HepG2 (cell line): Measurements from ENCODE around the gene ZNF189. TPM values are rescaled to one million over a fixed set of nuclear protein-coding genes. Genes with fewer than 3 reads are reported as not detected.
A peak's percentile ranks its signal among the peaks of the same experiment; 100 is the strongest.

Experiments used
- ATAC-seq: fragments of 200-7000 bp; cut with Tn5 transposase; 3 replicates; pipeline ENCODE4 v1.9.1; 2020; ENCODE audit warnings: mild to moderate bottlenecking, moderate library complexity
- BruUV-seq: library from RNA; stranded (reverse); fragments of 400-500 nt; replicated peaks from 2 replicates; lab custom pipeline; 2021; lab: Mats Ljungman, UMichigan
- CTCF ChIA-PET: fragments of 300-600 bp; formaldehyde crosslinking; extraction: SDS; loops from one replicate; lab custom pipeline; 2021; ENCODE audit warnings: low total read pairs, inconsistent platforms, low intra/inter-chr PET ratio; lab: Yijun Ruan, JAX
- POLR2A ChIA-PET: fragments of 350-600 bp; sonication (Branson Sonifier 250); formaldehyde crosslinking; loops from one replicate; lab custom pipeline; 2020; ENCODE audit warnings: antibody characterized with exemption, inconsistent platforms; lab: Yijun Ruan, JAX
- DNase-seq: peaks from one replicate; pipeline ENCODE4 v3.0.0-alpha.2; 2015; ENCODE audit warnings: low spot score
- FAIRE-seq: peaks from 3 replicates; lab custom pipeline; 2011; peaks lifted over from hg19 to GRCh38; lab: Jason Lieb, UNC
- H2AFZ ChIP-seq: one replicate; pipeline ENCODE4 v1.6.1; 2011; ENCODE audit warnings: low read length, inconsistent platforms
- H3K27ac ChIP-seq: fragments of 300-600 bp; 3 replicates; pipeline ENCODE4 v1.8.0; 2011; ENCODE audit warnings: mixed run types, mild to moderate bottlenecking, mixed read lengths, low read length, inconsistent platforms; ENCODE audit not compliant: insufficient read depth; ENCODE audit errors: extremely low read length
- H3K27me3 ChIP-seq, 2 experiments: fragments of 200-600 bp in 1 of 2; 2 replicates in 1 of 2; 3 replicates in 1 of 2; pipeline versions ENCODE4 v1.6.0 to v1.8.0; 2011; ENCODE audit warnings: low read length in 2 of 2, mild to moderate bottlenecking in 2 of 2, moderate library complexity in 2 of 2, inconsistent platforms in 1 of 2; ENCODE audit not compliant: insufficient read depth in 2 of 2, control insufficient read depth in 1 of 2
- H3K36me3 ChIP-seq, 2 experiments: fragments of 200-600 bp in 1 of 2; replicated peaks in 1 of 2; 2 replicates in 1 of 2; 3 replicates in 1 of 2; pipeline versions ENCODE4 v1.5.1 to v1.8.0; 2011; ENCODE audit warnings: low read length in 2 of 2, inconsistent platforms in 1 of 2; ENCODE audit not compliant: insufficient read depth in 2 of 2, control insufficient read depth in 1 of 2
- H3K4me1 ChIP-seq: 2 replicates; pipeline ENCODE4 v1.5.1; 2012; ENCODE audit warnings: low read length, inconsistent platforms; ENCODE audit not compliant: insufficient read depth
- H3K4me2 ChIP-seq: 2 replicates; pipeline ENCODE4 v1.6.0; 2011; ENCODE audit warnings: low read depth, low read length, inconsistent platforms
- H3K4me3 ChIP-seq, 3 experiments: fragments of 200-600 bp in 1 of 3; sonication (generic), shearing (Covaris generic) in 1 of 3; replicated peaks in 1 of 3; 2 replicates each; pipeline ENCODE4 v1.5.1; 2011 to 2016; ENCODE audit warnings: low read length in 3 of 3, inconsistent platforms in 2 of 3, low read depth in 2 of 3, mild to moderate bottlenecking in 2 of 3, control low read depth in 1 of 3, mixed read lengths in 1 of 3; ENCODE audit not compliant: insufficient read depth in 1 of 3
- H3K79me2 ChIP-seq: one replicate; pipeline ENCODE4 v1.6.1; 2011; ENCODE audit warnings: low read length, inconsistent platforms; ENCODE audit not compliant: insufficient read depth
- H3K9ac ChIP-seq: 2 replicates; pipeline ENCODE4 v1.6.0; 2011; ENCODE audit warnings: mild to moderate bottlenecking, low read depth, low read length, inconsistent platforms; ENCODE audit not compliant: insufficient read depth
- H3K9me3 ChIP-seq: 2 replicates; pipeline ENCODE4 v1.5.1; 2012; ENCODE audit warnings: mild to moderate bottlenecking, low read length
- H4K20me1 ChIP-seq: 2 replicates; pipeline ENCODE4 v1.6.0; 2011; ENCODE audit warnings: inconsistent platforms, mild to moderate bottlenecking, low read length, moderate library complexity; ENCODE audit not compliant: insufficient read depth
- AHR ChIP-seq: IDR thresholded peaks from 2 replicates; pipeline ENCODE4 v1.6.1; 2018; ENCODE audit warnings: missing genetic modification reagents, missing compliant biosample characterization
- BATF2 ChIP-seq: sonication (generic); formaldehyde crosslinking; IDR thresholded peaks from 2 replicates; pipeline ENCODE4 v1.8.0; 2022; ENCODE audit warnings: mild to moderate bottlenecking, missing genetic modification reagents, moderate library complexity
- MBD4 ChIP-seq: IDR thresholded peaks from 2 replicates; pipeline ENCODE4 v1.6.1; 2012; ENCODE audit warnings: low read length, inconsistent platforms, borderline replicate concordance
- NCOA5 ChIP-seq: sonication (generic); formaldehyde crosslinking; IDR thresholded peaks from 2 replicates; pipeline ENCODE4 v1.4.0; 2020; ENCODE audit warnings: missing genetic modification reagents
- NR2F2 ChIP-seq: IDR thresholded peaks from 2 replicates; pipeline ENCODE4 v1.6.1; 2012; ENCODE audit warnings: low read depth, inconsistent platforms, borderline replicate concordance
- POGZ ChIP-seq: sonication (generic); formaldehyde crosslinking; IDR thresholded peaks from 2 replicates; pipeline ENCODE4 v1.4.0; 2020; ENCODE audit warnings: mild to moderate bottlenecking, missing genetic modification reagents
- SALL1 ChIP-seq: sonication (generic); formaldehyde crosslinking; IDR thresholded peaks from 2 replicates; pipeline ENCODE4 v1.8.0; 2022; ENCODE audit warnings: mild to moderate bottlenecking, missing genetic modification reagents
- SOX6 ChIP-seq, 2 experiments: fragments of 450-650 bp in 1 of 2; sonication (generic) in 1 of 2; formaldehyde crosslinking in 1 of 2; IDR thresholded peaks; 2 replicates each; pipeline versions ENCODE4 v1.4.0 to v1.6.1; 2017 to 2020; ENCODE audit warnings: antibody characterized with exemption in 1 of 2, mild to moderate bottlenecking in 1 of 2, missing genetic modification reagents in 1 of 2
- TEAD3 ChIP-seq: optimal IDR thresholded peaks from 2 replicates; pipeline ENCODE3; 2016; ENCODE audit warnings: borderline replicate concordance
- ZNF768 ChIP-seq: sonication (generic); formaldehyde crosslinking; IDR thresholded peaks from 2 replicates; pipeline ENCODE4 v1.4.0; 2020; ENCODE audit warnings: missing genetic modification reagents
- ZSCAN9 ChIP-seq: IDR thresholded peaks from 2 replicates; pipeline ENCODE4 v1.6.1; 2016; ENCODE audit warnings: borderline replicate concordance
- WGBS: methylation state at CpG from one replicate; pipeline ENCODE4 v1.1.6; 2017; ENCODE audit warnings: low lambda C conversion rate; 5-methylcytosine and 5-hydroxymethylcytosine counted together
- in situ Hi-C: cut with HindIII; loops from 2 replicates; pipeline ENCODE4 v1.10.0; 2017; ENCODE audit warnings: low pct_unique_long_range_greater_than_20kb; ENCODE audit not compliant: extremely low pct_ligation_motif_present
- intact Hi-C: fragments of 100-400 bp; cut with micrococcal nuclease; formaldehyde crosslinking; loops from one replicate; pipeline ENCODE4 v1.10.0; 2022; ENCODE audit not compliant: unreplicated experiment
- polyA plus RNA-seq, 8 experiments: library from polyadenylated mRNA; depleted of rRNA in 3 of 8; stranded (reverse) in 7 of 8; unstranded in 1 of 8; fragments of >200 nt; fragmentation: Illumina TruSeq in 4 of 8; extraction: Trizol in 4 of 8; gene quantifications; 2 replicates each; pipeline versions ENCODE4 v1.2.1 to v1.2.3, GENCODE V29; 2011 to 2016; ENCODE audit warnings: low read depth in 4 of 8, missing spikeins in 1 of 8, mixed read lengths in 1 of 8; ENCODE audit not compliant: insufficient read depth in 1 of 8
- total RNA-seq, 5 experiments: library from RNA; depleted of rRNA; stranded (reverse); fragments of >200 nt; fragmentation: Illumina TruSeq; extraction: Trizol; gene quantifications; 2 replicates each; pipeline ENCODE4 v1.2.3, GENCODE V29; 2016; ENCODE audit warnings: low read depth in 1 of 5
- TF ChIP-seq, protein P1 (sequence below): sonication (generic); formaldehyde crosslinking; IDR thresholded peaks from 2 replicates; pipeline ENCODE4 v1.5.1; 2020; ENCODE audit warnings: mild to moderate bottlenecking, missing genetic modification reagents, moderate library complexity

Gene ZNF189
- total and polyA plus RNA-seq, 2 of the 13 experiments (the other 11 are each of a cell fraction or from before 2014, with no cell fraction given), result 8.4 to 50.0 TPM

- no peaks in the 10 kb centered on the region for H3K27me3 ChIP-seq
- ChIA-PET CTCF (no interaction called here), POLR2A (interaction anchor here (1.1 kb wide), 1 partner anchor 44 kb away, joined by 5 read pairs; the partner anchor contains the start of genes MRPL50 and ZNF189)
- in situ Hi-C loops, result loop anchor here (5.0 kb wide), 1 partner anchor 125 kb away; no protein-coding TSS in a partner anchor
- WGBS, result 79% methylated on average over 3 of the region's 3 CpGs
- H2AFZ ChIP-seq, result no peak overlapping the region
- no peaks in the 10 kb centered on the region for H3K79me2 ChIP-seq
- intact Hi-C loops, result no loop called here
- ATAC-seq (no peak), FAIRE-seq (no peak)
- peaks cover 7% of the 10 kb centered on the region; the same call in 1 of the 2 replicates for H3K9me3 ChIP-seq
- TF ChIP-seq POGZ (CRISPR knock-in tag), result no peak
- TF ChIP-seq NR2F2, result no peak
- TF ChIP-seq TEAD3 (CRISPR knock-in tag), result peak; percentile 92
- TF ChIP-seq BATF2 (CRISPR knock-in tag), result no peak
- TF ChIP-seq MBD4, result no peak
- no peak for TF ChIP-seq SOX6 (IDR thresholded peaks at IDR 0.05)
- TF ChIP-seq SOX6 (CRISPR knock-in tag; IDR thresholded peaks at IDR 0.05), result no peak
- no peak for TF ChIP-seq ZSCAN9 (CRISPR knock-in tag)
- TF ChIP-seq AHR (CRISPR knock-in tag), result no peak
- TF ChIP-seq, all 625 proteins: peak for 1
- Histone ChIP-seq H3K9ac (no peak overlapping the region), H3K27ac (peak overlapping the region; percentile 24), H3K36me3 (no peaks in the 10 kb centered on the region), H4K20me1 (no peaks in the 10 kb centered on the region), H3K4me1 (peaks cover 92% of the 10 kb centered on the region), H3K4me3 (no peak overlapping the region), H3K4me2 (no peak overlapping the region)
- BruUV-seq, result no TSS peak
- DNase-seq, result peak; percentile 50
Measured at GRCh38 chr9:101442736-101443135, 44.1 kb downstream of the ZNF189 start.

DNA sequence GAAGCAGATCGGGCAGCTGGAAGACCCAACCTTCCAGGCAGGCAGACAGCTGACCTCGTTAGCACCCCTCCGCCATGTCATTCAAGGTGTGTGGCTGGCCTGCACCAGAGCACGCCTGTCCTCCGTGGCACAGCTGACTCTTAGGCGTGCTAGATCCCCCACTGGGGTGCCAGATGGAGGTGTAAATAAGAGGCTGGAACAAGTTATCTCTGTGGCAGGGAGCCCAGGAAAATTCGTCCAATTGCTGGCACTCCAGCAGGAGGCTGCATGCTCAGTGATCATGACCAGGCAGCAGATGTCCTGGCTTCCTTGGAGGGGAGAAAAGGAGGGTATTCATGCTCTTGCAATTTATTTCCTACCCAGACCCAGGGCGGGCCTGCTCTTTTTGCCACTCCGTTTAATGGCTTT, 44.7 kb downstream of the ZNF189 start:
- Histone ChIP-seq H3K4me1 (peaks cover 86% of the 10 kb centered on the region), H3K4me3 (no peak overlapping the region), H3K9me3 (peaks cover 7% of the 10 kb centered on the region; the same call in 1 of the 2 replicates), H3K79me2 (no peaks in the 10 kb centered on the region), H3K9ac (no peak overlapping the region), H3K4me2 (no peak overlapping the region), H3K27me3 (no peaks in the 10 kb centered on the region), H2AFZ (no peak overlapping the region), H3K36me3 (no peaks in the 10 kb centered on the region), H3K27ac (no peak overlapping the region), H4K20me1 (no peaks in the 10 kb centered on the region)
- DNase-seq (no peak), FAIRE-seq (no peak), ATAC-seq (no peak)
- 0 out of 2 replicates have a peak, but pooled peaks have one; percentile 35 for TF ChIP-seq NCOA5 (CRISPR knock-in tag)
- TF ChIP-seq, protein P1, sequence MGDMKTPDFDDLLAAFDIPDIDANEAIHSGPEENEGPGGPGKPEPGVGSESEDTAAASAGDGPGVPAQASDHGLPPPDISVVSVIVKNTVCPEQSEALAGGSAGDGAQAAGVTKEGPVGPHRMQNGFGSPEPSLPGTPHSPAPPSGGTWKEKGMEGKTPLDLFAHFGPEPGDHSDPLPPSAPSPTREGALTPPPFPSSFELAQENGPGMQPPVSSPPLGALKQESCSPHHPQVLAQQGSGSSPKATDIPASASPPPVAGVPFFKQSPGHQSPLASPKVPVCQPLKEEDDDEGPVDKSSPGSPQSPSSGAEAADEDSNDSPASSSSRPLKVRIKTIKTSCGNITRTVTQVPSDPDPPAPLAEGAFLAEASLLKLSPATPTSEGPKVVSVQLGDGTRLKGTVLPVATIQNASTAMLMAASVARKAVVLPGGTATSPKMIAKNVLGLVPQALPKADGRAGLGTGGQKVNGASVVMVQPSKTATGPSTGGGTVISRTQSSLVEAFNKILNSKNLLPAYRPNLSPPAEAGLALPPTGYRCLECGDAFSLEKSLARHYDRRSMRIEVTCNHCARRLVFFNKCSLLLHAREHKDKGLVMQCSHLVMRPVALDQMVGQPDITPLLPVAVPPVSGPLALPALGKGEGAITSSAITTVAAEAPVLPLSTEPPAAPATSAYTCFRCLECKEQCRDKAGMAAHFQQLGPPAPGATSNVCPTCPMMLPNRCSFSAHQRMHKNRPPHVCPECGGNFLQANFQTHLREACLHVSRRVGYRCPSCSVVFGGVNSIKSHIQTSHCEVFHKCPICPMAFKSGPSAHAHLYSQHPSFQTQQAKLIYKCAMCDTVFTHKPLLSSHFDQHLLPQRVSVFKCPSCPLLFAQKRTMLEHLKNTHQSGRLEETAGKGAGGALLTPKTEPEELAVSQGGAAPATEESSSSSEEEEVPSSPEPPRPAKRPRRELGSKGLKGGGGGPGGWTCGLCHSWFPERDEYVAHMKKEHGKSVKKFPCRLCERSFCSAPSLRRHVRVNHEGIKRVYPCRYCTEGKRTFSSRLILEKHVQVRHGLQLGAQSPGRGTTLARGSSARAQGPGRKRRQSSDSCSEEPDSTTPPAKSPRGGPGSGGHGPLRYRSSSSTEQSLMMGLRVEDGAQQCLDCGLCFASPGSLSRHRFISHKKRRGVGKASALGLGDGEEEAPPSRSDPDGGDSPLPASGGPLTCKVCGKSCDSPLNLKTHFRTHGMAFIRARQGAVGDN, result peak; percentile 42
- 0 out of 2 replicates have a peak, but pooled peaks have one; percentile 18 for TF ChIP-seq ZNF768 (CRISPR knock-in tag)
- no peak for TF ChIP-seq SALL1 (CRISPR knock-in tag)
- intact Hi-C loops, result no loop called here
- WGBS, result 93% methylated on average over 9 of the region's 9 CpGs
- no TSS peak for BruUV-seq
- in situ Hi-C loops, result loop anchor here (5.0 kb wide), 1 partner anchor 126 kb away; no protein-coding TSS in a partner anchor
- ChIA-PET CTCF (no interaction called here), POLR2A (no interaction called here)
